ENCODE data around the gene ATP1A1.

Gene ATP1A1

GRCh38 chr1:116448785-116449385, 75.8 kb downstream of the ATP1A1 start:
- no peak for DNase-seq (ENCODE audit: extremely low read depth, low read depth)
- no peak for TF ChIP-seq CTCF (IDR thresholded peaks at IDR 0.05; ENCODE audit: low read depth, low read length, missing control alignments)
- H3K4me3 ChIP-seq (replicated peaks; ENCODE audit: low read depth, low read length) = no peak overlapping the region

GRCh38 chr1:116449578-116449977, 76.5 kb downstream of the ATP1A1 start:
- no peak for TF ChIP-seq CTCF (IDR thresholded peaks at IDR 0.05; ENCODE audit: low read depth, low read length, missing control alignments)
- H3K4me3 ChIP-seq (replicated peaks; ENCODE audit: low read depth, low read length) = no peak overlapping the region
- DNase-seq (ENCODE audit: extremely low read depth, low read depth) = no peak

- no peak for TF ChIP-seq CTCF (IDR thresholded peaks at IDR 0.05; ENCODE audit: low read depth, low read length, missing control alignments)
- no peak for DNase-seq (ENCODE audit: extremely low read depth, low read depth)
- no peak overlapping the region for H3K4me3 ChIP-seq (replicated peaks; ENCODE audit: low read depth, low read length)
Observed at GRCh38 chr1:116451702-116452101, 78.7 kb downstream of the ATP1A1 start.

GRCh38 chr1:116453481-116453880, 80.4 kb downstream of the ATP1A1 start:
- no peak for DNase-seq (ENCODE audit: extremely low read depth, low read depth)
- no peak for TF ChIP-seq CTCF (IDR thresholded peaks at IDR 0.05; ENCODE audit: low read depth, low read length, missing control alignments)
- H3K4me3 ChIP-seq (replicated peaks; ENCODE audit: low read depth, low read length) = no peak overlapping the region

GRCh38 chr1:116453906-116454305, 80.9 kb downstream of the ATP1A1 start:
- no peak for DNase-seq (ENCODE audit: extremely low read depth, low read depth)
- no peak for TF ChIP-seq CTCF (IDR thresholded peaks at IDR 0.05; ENCODE audit: low read depth, low read length, missing control alignments)
- H3K4me3 ChIP-seq (replicated peaks; ENCODE audit: low read depth, low read length) = no peak overlapping the region

All from HFF-Myc (cell line).